OCI-LY7 (cell line): Measurements from ENCODE around the gene PAXIP1. TPM values are rescaled to one million over a fixed set of nuclear protein-coding genes. Genes with fewer than 3 reads are reported as not detected.

Source experiments
- BruUV-seq: library from RNA; stranded (reverse); fragments of 400-500 nt; replicated peaks from 2 replicates; lab custom pipeline; 2021; lab: Mats Ljungman, UMichigan
- CTCF ChIA-PET: fragments of 300-600 bp; sonication (Branson Sonifier 250); formaldehyde crosslinking; loops from one replicate; lab custom pipeline; 2022; ENCODE audit warnings: antibody characterized with exemption; ENCODE audit not compliant: unreplicated experiment; lab: Charles Lee
- POLR2A ChIA-PET: fragments of 300-600 bp; sonication (Branson Sonifier 250); formaldehyde crosslinking; loops from one replicate; lab custom pipeline; 2022; ENCODE audit warnings: antibody characterized with exemption; lab: Charles Lee
- DNase-seq: peaks from one replicate; pipeline ENCODE4 v3.0.0-alpha.2; 2015; ENCODE audit warnings: low spot score
- H2AFZ ChIP-seq: fragments of 200-600 bp; sonication (generic), shearing (Covaris generic); 2 replicates; pipeline ENCODE4 v1.6.1; 2014; ENCODE audit warnings: mild to moderate bottlenecking, antibody characterized with exemption, low read length, moderate library complexity
- H3K27ac ChIP-seq: fragments of 200-600 bp; sonication (generic); 2 replicates; pipeline ENCODE4 v1.5.1; 2014; ENCODE audit warnings: mixed run types, low read depth, mild to moderate bottlenecking, moderate library complexity, low read length, inconsistent platforms; ENCODE audit not compliant: poor library complexity, severe bottlenecking
- H3K36me3 ChIP-seq: fragments of 200-600 bp; sonication (generic); 2 replicates; pipeline ENCODE4 v1.6.1; 2014; ENCODE audit warnings: mild to moderate bottlenecking, antibody characterized with exemption, low read length, moderate library complexity, mixed read lengths; ENCODE audit not compliant: insufficient read depth
- H3K4me1 ChIP-seq: fragments of 200-600 bp; sonication (generic); 2 replicates; pipeline ENCODE4 v1.5.1; 2014; ENCODE audit warnings: mild to moderate bottlenecking, low read length; ENCODE audit not compliant: insufficient read depth, poor library complexity, severe bottlenecking
- H3K4me2 ChIP-seq: fragments of 200-600 bp; sonication (generic); 2 replicates; pipeline ENCODE4 v1.6.1; 2014; ENCODE audit warnings: mild to moderate bottlenecking, low read length
- H3K4me3 ChIP-seq: fragments of 200-600 bp; sonication (generic); 2 replicates; pipeline ENCODE4 v1.5.1; 2014; ENCODE audit warnings: mild to moderate bottlenecking, low read depth, low read length; ENCODE audit not compliant: poor library complexity, severe bottlenecking
- H3K79me2 ChIP-seq: fragments of 200-600 bp; sonication (generic); 2 replicates; pipeline ENCODE4 v1.6.1; 2016; ENCODE audit warnings: low read depth, mild to moderate bottlenecking, low read length, moderate library complexity, mixed read lengths; ENCODE audit not compliant: insufficient read depth
- H3K9me2 ChIP-seq: fragments of 200-600 bp; sonication (generic); 2 replicates; pipeline ENCODE4 v1.6.1; 2016; ENCODE audit warnings: mild to moderate bottlenecking, low read length, mixed read lengths; ENCODE audit not compliant: insufficient read depth
- H3K9me3 ChIP-seq: fragments of 200-600 bp; sonication (generic); 2 replicates; pipeline ENCODE4 v1.6.1; 2014; ENCODE audit warnings: mild to moderate bottlenecking, mixed run types, low read length, mixed read lengths
- H4K20me1 ChIP-seq: fragments of 200-600 bp; sonication (generic); 2 replicates; pipeline ENCODE4 v1.6.1; 2014; ENCODE audit warnings: mild to moderate bottlenecking, antibody characterized with exemption, low read length, moderate library complexity, mixed read lengths; ENCODE audit not compliant: insufficient read depth
- CTCF ChIP-seq: fragments of 200-600 bp; sonication (generic); conservative IDR thresholded peaks from 2 replicates; pipeline ENCODE4 v1.5.1; 2014; ENCODE audit warnings: mild to moderate bottlenecking, antibody characterized with exemption, low read length, moderate library complexity, mixed read lengths
- EZH2phosphoT487 ChIP-seq: fragments of 200-600 bp; sonication (generic); IDR thresholded peaks from 2 replicates; pipeline ENCODE4 v1.6.1; 2018; ENCODE audit warnings: low read depth, borderline replicate concordance, mild to moderate bottlenecking, mixed run types, antibody characterized with exemption, low read length, moderate library complexity, mixed read lengths
- intact Hi-C: fragments of 100-400 bp; cut with micrococcal nuclease; formaldehyde crosslinking; loops from one replicate; pipeline ENCODE4 v1.10.0; 2022; ENCODE audit not compliant: unreplicated experiment
- total RNA-seq, 2 experiments: library from RNA; depleted of rRNA in 1 of 2; stranded (reverse); fragments of >200 nt in 1 of 2; shearing (Covaris generic) in 1 of 2; gene quantifications; 2 replicates each; pipeline ENCODE4 v1.2.3, GENCODE V29; 2014 to 2022

The PAXIP1 gene
- total RNA-seq, 2 experiments from 2014 or later: 27.4 to 33.0 TPM

DNA sequence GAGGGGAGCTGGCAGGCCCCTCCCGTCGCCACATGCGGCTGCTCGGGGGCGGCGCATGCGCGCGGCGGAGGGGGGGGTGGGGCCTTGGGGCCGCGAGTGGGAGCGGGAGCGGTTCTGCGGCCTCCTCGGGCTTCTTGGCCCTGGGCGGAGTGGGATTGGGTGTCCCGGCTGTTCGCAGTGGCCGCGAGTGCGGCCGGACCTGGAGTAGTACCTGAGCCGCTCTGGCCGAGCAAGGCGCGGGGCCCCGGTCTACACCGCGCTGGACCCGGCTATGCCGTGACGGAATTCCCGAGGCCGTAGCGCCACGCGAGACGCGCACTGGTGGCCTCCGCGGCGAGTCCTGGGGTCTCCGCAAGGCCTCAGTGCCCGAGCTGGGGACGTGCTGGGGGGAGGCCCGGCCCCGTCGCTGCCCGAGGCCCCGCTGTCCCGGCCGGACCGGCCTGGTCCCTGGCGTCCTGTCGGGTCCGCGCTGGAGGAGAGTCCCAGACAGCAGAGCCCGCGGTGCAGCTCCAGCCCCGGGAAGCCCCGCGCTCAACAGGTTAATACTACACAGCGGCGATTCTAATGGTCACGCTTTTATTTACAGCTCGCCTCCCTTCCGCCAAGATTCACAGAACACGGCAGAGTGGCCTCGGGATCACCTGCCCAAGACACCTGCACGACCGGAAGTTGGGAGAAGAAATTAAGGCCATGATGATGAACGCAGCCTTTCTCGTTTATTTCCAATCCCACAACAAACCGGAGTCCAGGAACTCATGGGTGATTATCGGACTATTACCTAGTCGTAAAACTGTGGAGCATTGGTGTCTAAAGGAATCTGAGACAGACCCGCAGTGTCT, 671 bp upstream of the PAXIP1 start:
- no TSS peak for BruUV-seq
- H3K9me2 ChIP-seq: no peaks in the 10 kb centered on the region
- H3K4me1 ChIP-seq: peaks cover 22% of the 10 kb centered on the region
- intact Hi-C loops: loop anchor here (1.0 kb wide), 2 partner anchors 75 to 296 kb away; no protein-coding TSS in a partner anchor
- peak overlapping the region; percentile 89 for H2AFZ ChIP-seq
- TF ChIP-seq EZH2phosphoT487: no peak
- no peak for TF ChIP-seq CTCF
- CTCF ChIA-PET: interaction anchor here (0.7 kb wide), 1 partner anchor 82 kb away, joined by 3 read pairs; no protein-coding TSS in a partner anchor
- H3K36me3 ChIP-seq: peaks cover 54% of the 10 kb centered on the region
- H3K79me2 ChIP-seq: peaks cover 62% of the 10 kb centered on the region
- DNase-seq: peak; percentile 89
- no peaks in the 10 kb centered on the region for H3K9me3 ChIP-seq
- H4K20me1 ChIP-seq: peaks cover 21% of the 10 kb centered on the region
- POLR2A ChIA-PET: interaction anchor here (0.8 to 1.3 kb wide), 2 partner anchors 56 to 295 kb away, joined by 3 read pairs; partner anchors contain the start of gene INSIG1
- H3K4me3 ChIP-seq: peak overlapping the region; percentile 93
- H3K4me2 ChIP-seq: peak overlapping the region; percentile 82
- peak overlapping the region; percentile 65 for H3K27ac ChIP-seq

DNA sequence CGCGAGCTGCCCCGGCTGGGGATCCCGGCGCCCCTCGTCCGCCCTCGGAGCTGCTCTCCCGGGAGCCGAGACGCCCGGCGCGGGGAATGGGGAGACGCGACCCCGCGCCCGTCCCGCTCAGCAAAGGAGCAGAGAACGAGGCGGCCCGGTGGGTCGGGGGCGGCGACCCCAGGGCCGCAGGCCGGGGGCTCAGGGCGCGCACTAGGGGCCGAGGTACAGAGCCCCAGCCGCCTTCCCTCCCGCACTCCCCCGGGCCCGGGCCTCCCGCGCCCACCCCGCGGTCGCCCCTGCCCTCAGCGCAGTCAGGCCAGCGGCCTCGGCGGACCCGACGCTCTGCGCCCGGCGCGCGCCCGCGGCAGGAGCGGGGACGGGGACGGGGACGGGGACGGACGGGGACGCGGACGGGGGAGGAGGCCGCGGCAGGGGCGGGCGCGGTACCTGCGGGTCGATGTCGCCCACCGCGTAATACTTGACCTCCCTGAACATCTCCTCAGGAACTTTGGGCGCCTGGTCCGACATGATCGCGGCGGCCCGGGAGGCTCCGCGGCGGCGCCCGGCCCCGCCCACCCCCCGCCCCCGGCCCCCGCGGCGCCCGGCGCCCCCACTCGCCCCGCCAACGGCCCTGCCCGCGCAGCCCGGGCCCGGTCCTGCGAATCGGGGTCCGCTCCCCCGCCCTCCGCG, 373 bp downstream of the PAXIP1 start:
- intact Hi-C loops: loop anchor here (1.0 kb wide), 1 partner anchor 297 kb away; no protein-coding TSS in a partner anchor
- no peak overlapping the region for H2AFZ ChIP-seq
- ChIA-PET POLR2A (interaction anchor here (0.8 to 1.3 kb wide), 2 partner anchors 55 to 296 kb away, joined by 3 read pairs; partner anchors contain the start of gene INSIG1), CTCF (no interaction called here)
- peak overlapping the region; percentile 80 for H3K4me2 ChIP-seq
- no TSS peak for BruUV-seq
- TF ChIP-seq CTCF: no peak
- TF ChIP-seq EZH2phosphoT487: no peak
- H3K9me2 ChIP-seq: no peaks in the 10 kb centered on the region
- H3K4me3 ChIP-seq: peak overlapping the region; percentile 92
- peaks cover 59% of the 10 kb centered on the region for H3K36me3 ChIP-seq
- peaks cover 21% of the 10 kb centered on the region for H4K20me1 ChIP-seq
- peak; percentile 55 for DNase-seq
- peak overlapping the region; percentile 37 for H3K27ac ChIP-seq
- peaks cover 64% of the 10 kb centered on the region for H3K79me2 ChIP-seq
- H3K4me1 ChIP-seq: peaks cover 22% of the 10 kb centered on the region
- H3K9me3 ChIP-seq: no peaks in the 10 kb centered on the region
